GM19395 (cell line): ENCODE results near the gene RAPSN.

Experiments used
- ATAC-seq: cut with Tn5 transposase; IDR thresholded peaks from one replicate; pipeline ENCODE4 v1.9.1; 2021; ENCODE audit warnings: mild to moderate bottlenecking, moderate library complexity; ENCODE audit not compliant: unreplicated experiment

The RAPSN gene

DNA sequence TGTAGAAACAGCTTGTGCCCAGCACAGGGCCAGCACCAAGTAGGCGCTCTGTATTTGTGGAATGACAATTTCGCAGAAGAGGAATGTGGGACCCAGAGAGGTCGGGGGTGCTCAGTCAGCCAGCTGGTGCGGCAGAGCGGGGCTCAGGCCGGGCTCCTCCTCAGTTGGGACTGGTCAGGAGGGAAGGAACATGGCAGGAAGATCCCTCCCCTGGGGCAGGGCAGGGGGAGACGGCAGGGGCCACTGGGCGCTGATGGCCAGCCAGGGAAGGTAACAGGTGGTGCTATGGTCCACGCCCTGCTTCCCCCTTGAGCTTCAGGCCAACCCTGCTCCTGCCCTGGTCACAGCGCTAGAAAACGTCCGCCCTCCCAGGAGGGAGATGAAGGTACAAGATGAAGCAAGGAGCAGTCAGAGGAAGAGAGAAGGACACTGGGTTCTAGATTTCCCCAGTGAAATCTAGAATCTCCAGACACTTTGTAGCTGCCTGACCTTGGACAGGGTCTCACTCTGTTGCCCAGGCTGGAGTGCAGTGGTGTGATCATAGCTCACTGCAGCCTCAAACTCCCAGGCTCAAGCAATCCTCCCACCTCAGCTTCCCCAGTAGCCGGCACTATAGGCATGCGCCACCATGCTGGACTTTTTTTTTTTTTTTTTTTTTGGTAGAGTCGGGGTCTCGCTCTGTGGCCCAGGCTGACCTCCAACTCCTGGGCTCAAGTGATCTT lies 57.1 kb downstream of the RAPSN start:
- ATAC-seq: no peak

DNA sequence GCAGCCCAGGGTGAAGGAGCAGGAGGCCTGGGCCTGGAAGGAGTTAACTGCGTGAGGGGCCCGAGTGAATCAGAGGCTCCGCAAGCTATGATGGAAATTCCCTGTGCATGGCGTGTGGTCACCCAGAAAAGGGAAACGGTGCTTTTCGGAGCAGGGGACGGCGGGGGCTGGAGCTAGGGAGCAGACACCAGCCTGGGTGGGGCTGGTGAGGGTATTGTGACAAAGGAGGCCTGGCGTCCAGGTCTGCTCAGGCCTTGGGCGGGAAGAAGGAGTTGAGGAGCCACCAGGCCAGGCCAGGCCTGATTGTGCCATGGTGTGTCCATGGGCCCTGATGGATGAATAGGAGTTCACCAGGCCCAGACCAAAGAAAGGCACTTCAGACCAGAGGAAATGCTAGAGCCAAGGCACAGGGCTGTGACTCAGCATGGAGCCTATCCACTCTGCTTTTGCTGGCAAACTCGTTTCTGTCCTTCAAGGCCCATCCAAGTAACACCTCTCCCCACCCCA lies 57.8 kb downstream of the RAPSN start:
- no peak for ATAC-seq

DNA sequence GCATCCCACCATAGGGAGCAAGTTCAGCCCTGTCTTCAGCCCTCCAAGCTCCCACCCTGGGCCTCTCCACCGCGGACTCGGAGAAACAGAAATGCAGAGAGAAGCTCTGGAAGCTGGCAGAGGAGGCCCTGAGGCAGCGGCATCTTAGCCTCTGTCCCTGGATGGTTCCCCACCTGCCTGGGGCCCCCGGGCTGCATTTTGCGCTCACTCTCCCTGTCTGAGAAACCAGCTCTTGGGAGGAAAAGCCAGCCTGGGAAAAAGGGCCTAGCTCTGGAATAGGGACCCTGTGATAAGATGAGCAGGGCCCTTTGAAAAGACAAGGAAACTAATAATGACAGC lies 58.5 kb downstream of the RAPSN start:
- no peak for ATAC-seq

DNA sequence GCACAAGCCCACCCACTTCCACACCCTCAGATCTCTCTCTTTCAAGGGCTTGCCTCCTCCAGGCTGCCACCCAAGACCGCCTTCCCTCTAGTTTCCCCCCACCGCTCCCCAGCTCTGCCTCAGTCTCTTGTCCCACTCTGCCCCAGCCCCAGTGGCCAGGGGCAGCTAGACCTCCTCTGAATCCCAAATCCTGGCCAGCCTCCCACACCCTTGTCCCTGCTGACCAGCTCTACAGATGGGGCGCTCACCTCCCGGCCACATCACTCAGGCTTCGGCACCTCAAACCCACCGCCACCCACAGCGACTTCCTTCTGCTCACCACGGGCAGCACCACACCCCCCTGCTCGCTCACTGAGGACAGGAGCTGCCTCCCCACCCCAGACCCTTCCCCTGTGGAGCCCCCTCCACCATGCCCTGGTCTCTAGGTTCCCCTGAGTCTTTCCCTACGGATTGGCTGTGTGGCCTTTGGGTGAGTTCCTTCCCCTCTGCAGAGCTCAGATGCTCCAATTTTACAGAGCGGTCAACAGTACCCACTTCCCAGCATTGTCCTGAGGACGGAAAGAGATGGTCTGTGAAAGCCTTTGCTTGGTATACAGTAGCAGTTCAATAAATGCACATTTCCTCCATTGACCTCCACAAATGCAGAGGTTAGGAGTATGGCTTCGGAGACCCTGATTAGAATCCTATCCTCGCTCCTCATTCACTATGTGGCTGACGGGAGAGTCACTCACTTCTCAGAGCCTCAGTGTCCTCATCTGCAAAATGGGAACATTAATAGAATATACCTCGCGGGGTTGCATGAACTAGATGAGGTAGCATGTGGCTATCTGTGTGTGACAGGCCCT lies 59.1 kb downstream of the RAPSN start:
- ATAC-seq: no peak

DNA sequence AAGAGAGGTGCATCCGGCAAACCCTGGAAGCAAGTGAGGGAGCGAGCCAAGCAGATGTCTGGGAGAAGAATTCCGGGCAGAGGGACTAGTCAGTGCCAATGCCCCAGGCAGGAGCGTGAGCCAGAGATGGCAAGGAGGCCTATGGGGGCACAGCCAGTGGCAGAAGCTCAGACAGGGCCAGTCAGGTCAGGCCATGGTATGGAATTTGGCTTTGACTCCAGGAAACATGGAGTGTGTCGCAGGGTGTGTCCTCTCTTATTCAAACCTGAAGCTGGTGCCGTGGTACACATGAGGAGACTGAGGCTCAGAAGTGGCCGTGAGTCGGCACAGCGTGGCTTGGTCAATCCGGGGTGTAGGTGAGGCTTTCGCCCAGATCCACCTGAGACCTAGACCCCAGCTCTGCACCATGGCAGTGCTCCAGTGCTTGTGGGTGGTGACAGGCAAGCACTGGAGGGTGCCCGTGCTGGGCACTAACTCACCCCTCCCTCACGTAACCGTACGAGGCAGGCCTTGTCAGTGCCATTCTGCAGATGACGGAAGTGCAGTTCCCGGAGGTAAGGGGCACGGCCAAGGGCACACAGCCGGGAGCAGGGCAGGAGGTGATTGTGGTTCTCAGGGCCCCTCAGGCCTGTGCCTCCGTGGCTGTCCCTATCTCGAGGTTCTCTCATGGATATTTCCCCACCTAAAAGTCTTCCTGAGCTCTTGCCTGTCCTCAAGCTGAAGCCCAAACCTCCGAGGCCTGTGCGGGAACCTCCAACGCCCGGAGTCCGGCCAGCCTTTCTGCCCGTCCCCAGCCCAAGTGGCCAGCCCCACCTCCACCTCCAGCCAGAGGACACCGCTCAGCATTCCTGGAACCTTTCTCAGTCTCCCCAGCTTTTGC lies 60.0 kb downstream of the RAPSN start:
- ATAC-seq: no peak

DNA sequence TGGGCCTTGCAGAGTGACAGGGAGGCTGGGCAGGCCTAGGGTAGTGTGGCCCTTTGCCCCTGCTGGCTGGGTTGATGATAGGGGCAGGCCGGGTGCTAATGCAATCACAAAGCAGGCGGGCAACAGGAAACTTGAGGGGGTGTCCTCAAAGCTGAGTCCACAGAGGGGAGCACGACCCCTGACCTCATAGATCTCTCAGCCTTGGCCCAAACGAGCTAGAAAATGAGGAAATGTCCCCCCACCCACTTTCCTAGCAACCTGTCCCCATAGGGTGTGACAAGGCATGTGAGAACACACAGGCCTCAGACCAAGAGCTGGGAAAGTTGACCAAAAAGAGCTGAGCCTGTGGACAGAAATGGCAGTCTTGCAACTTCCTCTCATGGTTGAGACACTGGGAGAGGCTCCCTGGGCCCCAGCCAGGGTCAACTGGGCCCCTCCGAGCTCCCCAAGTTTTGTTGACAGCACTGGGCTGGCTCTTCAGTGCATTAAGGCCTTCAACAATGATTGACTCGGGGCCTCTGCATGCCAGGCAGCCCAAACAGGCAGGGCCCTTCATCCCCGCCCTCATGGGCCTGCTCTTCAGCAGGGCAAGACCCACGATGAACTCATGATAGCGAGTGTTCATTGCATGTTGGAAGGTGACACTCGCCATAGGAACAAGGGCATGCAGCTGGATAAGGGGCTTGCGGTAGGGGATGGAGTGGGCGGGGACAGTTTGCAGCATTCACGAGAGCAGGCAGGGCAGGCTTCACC lies 60.8 kb downstream of the RAPSN start:
- no peak for ATAC-seq
